Myocyte (in vitro differentiated cells): ENCODE measurements around the gene INPP4A. TPM values are rescaled to one million over a fixed set of nuclear protein-coding genes. Genes with fewer than 3 reads are reported as not detected.
A peak's percentile ranks its signal among the peaks of the same experiment; 100 is the strongest.
"Not testable (repeated sequence)": the region's sequence is repeated elsewhere in the genome, so short reads cannot be mapped to it uniquely, and the experiment has no call there.

ENCODE experiments used
- DNase-seq: peaks from one replicate; pipeline ENCODE4 v3.0.0-alpha.2; 2012; ENCODE audit warnings: low read depth
- total RNA-seq: library from RNA; depleted of rRNA; stranded (reverse); fragments of >200 nt; gene quantifications from 2 replicates; pipeline ENCODE4 v1.2.3, GENCODE V29; 2014

Gene INPP4A
- total RNA-seq, 1 donor from 2014 or later, result 22.0 TPM

- DNase-seq, result no peak
These were observed 133.6 kb downstream of the INPP4A start for GRCh38 chr2:98578231-98578630.

GRCh38 chr2:98579926-98580325 lies 135.3 kb downstream of the INPP4A start:
- DNase-seq, result no peak

GRCh38 chr2:98580656-98581284 lies 136.1 kb downstream of the INPP4A start:
- DNase-seq, result no peak

GRCh38 chr2:98582523-98582922 lies 137.9 kb downstream of the INPP4A start:
- DNase-seq, result no peak

GRCh38 chr2:98583276-98583675 lies 138.6 kb downstream of the INPP4A start:
- DNase-seq, result no peak

GRCh38 chr2:98583816-98584618 lies 139.4 kb downstream of the INPP4A start:
- DNase-seq, result no peak

GRCh38 chr2:98585386-98585785 lies 140.7 kb downstream of the INPP4A start:
- no peak for DNase-seq

GRCh38 chr2:98586551-98587140 lies 142.0 kb downstream of the INPP4A start:
- no peak for DNase-seq

- DNase-seq, result peak; percentile 31
These were observed 144.3 kb downstream of the INPP4A start for GRCh38 chr2:98588880-98589431.

GRCh38 chr2:98589489-98589888 lies 144.8 kb downstream of the INPP4A start:
- no peak for DNase-seq

GRCh38 chr2:98592565-98592964 lies 147.9 kb downstream of the INPP4A start:
- no peak for DNase-seq

GRCh38 chr2:98594665-98595064 lies 150.0 kb downstream of the INPP4A start:
- DNase-seq, result not testable (repeated sequence)

GRCh38 chr2:98598781-98599428 lies 154.2 kb downstream of the INPP4A start:
- DNase-seq, result no peak

- peak; percentile 30 for DNase-seq
These were observed 157.0 kb downstream of the INPP4A start for GRCh38 chr2:98601532-98602132.

- DNase-seq, result no peak
These were observed 159.9 kb downstream of the INPP4A start for GRCh38 chr2:98604547-98604946.

GRCh38 chr2:98605076-98605475 lies 160.4 kb downstream of the INPP4A start:
- peak; percentile 65 for DNase-seq

GRCh38 chr2:98606431-98606830 lies 161.8 kb downstream of the INPP4A start:
- no peak for DNase-seq

GRCh38 chr2:98607104-98607503 lies 162.4 kb downstream of the INPP4A start:
- no peak for DNase-seq

- DNase-seq, result no peak
These were observed 163.1 kb downstream of the INPP4A start for GRCh38 chr2:98607741-98608115.

GRCh38 chr2:98608116-98608961 lies 163.7 kb downstream of the INPP4A start, which contains the start of the genes COA5 and UNC50:
TSS of gene COA5 (minus strand) at chr2:98608512. CDS start at chr2:98608405, 107 bp downstream.
TSS of gene UNC50 (plus strand) at chr2:98608589. CDS start at chr2:98609760, 1,171 bp downstream.
- peak; percentile 92 for DNase-seq
